ENCODE data around the gene MCC. TPM values are rescaled to one million over a fixed set of nuclear protein-coding genes. Genes with fewer than 3 reads are reported as not detected.

The MCC gene
- total RNA-seq, 1 donor from 2014 or later: 47.9 TPM

- H3K4me1 ChIP-seq: no peaks in the 10 kb centered on the region
- intact Hi-C loops (cut with DNase I): no loop called here
- DNase-seq (ENCODE audit: extremely low spot score in 2 of 2): no peak
- no peaks in the 10 kb centered on the region for H3K9me3 ChIP-seq
- no peaks in the 10 kb centered on the region for H3K27me3 ChIP-seq
- H3K36me3 ChIP-seq: no peaks in the 10 kb centered on the region
- no peak for TF ChIP-seq CTCF (IDR thresholded peaks at IDR 0.05)
- TF ChIP-seq POLR2A (IDR thresholded peaks at IDR 0.05): no peak
- no peak for TF ChIP-seq POLR2AphosphoS5 (IDR thresholded peaks at IDR 0.05; ENCODE audit: insufficient read depth in 1 of 2, low read depth in 1 of 2)
- no peak overlapping the region for H3K4me3 ChIP-seq
- no peak overlapping the region for H3K27ac ChIP-seq
Measured at GRCh38 chr5:113389116-113389515, 99.1 kb downstream of the MCC start.

GRCh38 chr5:113387844-113388243 lies 100.4 kb downstream of the MCC start:
- DNase-seq (ENCODE audit: extremely low spot score in 2 of 2): no peak
- Histone ChIP-seq H3K4me3 (no peak overlapping the region), H3K4me1 (no peaks in the 10 kb centered on the region), H3K27me3 (no peaks in the 10 kb centered on the region), H3K9me3 (no peaks in the 10 kb centered on the region), H3K27ac (no peak overlapping the region), H3K36me3 (no peaks in the 10 kb centered on the region)
- intact Hi-C loops (cut with DNase I): no loop called here
- TF ChIP-seq POLR2A (IDR thresholded peaks at IDR 0.05): no peak
- TF ChIP-seq CTCF (IDR thresholded peaks at IDR 0.05): no peak
- no peak for TF ChIP-seq POLR2AphosphoS5 (IDR thresholded peaks at IDR 0.05; ENCODE audit: insufficient read depth in 1 of 2, low read depth in 1 of 2)

GRCh38 chr5:113384782-113385285 lies 103.4 kb downstream of the MCC start:
- intact Hi-C loops (cut with DNase I): no loop called here
- peaks cover 8% of the 10 kb centered on the region for H3K4me1 ChIP-seq
- TF ChIP-seq POLR2AphosphoS5 (IDR thresholded peaks at IDR 0.05; ENCODE audit: insufficient read depth in 1 of 2, low read depth in 1 of 2) (no peak), CTCF (IDR thresholded peaks at IDR 0.05) (no peak), POLR2A (IDR thresholded peaks at IDR 0.05) (no peak)

GRCh38 chr5:113382731-113383130 lies 105.5 kb downstream of the MCC start:
- Histone ChIP-seq H3K4me3 (no peak overlapping the region), H3K36me3 (no peaks in the 10 kb centered on the region), H3K27me3 (no peaks in the 10 kb centered on the region), H3K27ac (no peak overlapping the region), H3K9me3 (no peaks in the 10 kb centered on the region), H3K4me1 (peaks cover 8% of the 10 kb centered on the region)
- TF ChIP-seq POLR2AphosphoS5 (IDR thresholded peaks at IDR 0.05; ENCODE audit: insufficient read depth in 1 of 2, low read depth in 1 of 2): no peak
- TF ChIP-seq POLR2A (IDR thresholded peaks at IDR 0.05): no peak
- TF ChIP-seq CTCF (IDR thresholded peaks at IDR 0.05): no peak
- intact Hi-C loops (cut with DNase I): no loop called here
- DNase-seq (ENCODE audit: extremely low spot score in 2 of 2): no peak

More at GRCh38 chr5:113384782-113385285, 103.4 kb downstream of the MCC start:
- H3K27me3 ChIP-seq: no peaks in the 10 kb centered on the region
- H3K27ac ChIP-seq: no peak overlapping the region
- DNase-seq (ENCODE audit: extremely low spot score in 2 of 2): no peak
- H3K36me3 ChIP-seq: no peaks in the 10 kb centered on the region
- H3K9me3 ChIP-seq: no peaks in the 10 kb centered on the region
- H3K4me3 ChIP-seq: no peak overlapping the region

GRCh38 chr5:113381791-113382190 lies 106.5 kb downstream of the MCC start:
- Histone ChIP-seq H3K36me3 (no peaks in the 10 kb centered on the region), H3K27ac (no peak overlapping the region), H3K4me3 (no peak overlapping the region), H3K9me3 (no peaks in the 10 kb centered on the region), H3K4me1 (peaks cover 8% of the 10 kb centered on the region), H3K27me3 (no peaks in the 10 kb centered on the region)
- intact Hi-C loops (cut with DNase I): no loop called here
- no peak for TF ChIP-seq POLR2AphosphoS5 (IDR thresholded peaks at IDR 0.05; ENCODE audit: insufficient read depth in 1 of 2, low read depth in 1 of 2)
- no peak for TF ChIP-seq CTCF (IDR thresholded peaks at IDR 0.05)
- no peak for TF ChIP-seq POLR2A (IDR thresholded peaks at IDR 0.05)
- no peak for DNase-seq (ENCODE audit: extremely low spot score in 2 of 2)
